Right ventricle myocardium superior (tissue), 1 donor: ENCODE measurements around the gene UTP18. TPM values are rescaled to one million over a fixed set of nuclear protein-coding genes. Genes with fewer than 3 reads are reported as not detected.
"Not testable (repeated sequence)": the region's sequence is repeated elsewhere in the genome, so short reads cannot be mapped to it uniquely, and the experiment has no call there.

Experiments
- ATAC-seq: fragments of 200-7000 bp; cut with Tn5 transposase; one replicate; pipeline ENCODE4 v1.9.1; 2020; ENCODE audit warnings: mild to moderate bottlenecking; ENCODE audit not compliant: poor library complexity
- DNase-seq: peaks from one replicate; pipeline ENCODE4 v3.0.0-alpha.2; 2020
- intact Hi-C: fragments of 100-400 bp; cut with DNase I; formaldehyde crosslinking; loops from one replicate; pipeline ENCODE4 v1.11.2; 2022
- total RNA-seq: library from RNA; stranded (reverse); fragmentation: NEBNext Ultra II Directional; extraction: Animal tissue kit (Norgen Biotek cat#: 25700); gene quantifications from one replicate; pipeline ENCODE4 v1.2.1, GENCODE V29; 2021
- donor health status: DM: no; HTN: yes; CAD: no; lungs with severe emphysema.

UTP18 gene
- total RNA-seq, 1 donor from 2014 or later, result 8.0 TPM

- ATAC-seq (no peak), DNase-seq (no peak)
- intact Hi-C loops, result no loop called here
These were observed 2.9 kb upstream of the UTP18 start for GRCh38 chr17:51257150-51258081.

GRCh38 chr17:51258756-51259563, 1.4 kb upstream of the UTP18 start:
- intact Hi-C loops, result no loop called here
- ATAC-seq (no peak), DNase-seq (no peak)

- ATAC-seq (peak; percentile 94), DNase-seq (peak; percentile 97)
- intact Hi-C loops, result no loop called here
These were observed 646 bp upstream of the UTP18 start, which contains the start of gene MBTD1 for GRCh38 chr17:51259564-51260236. Gene MBTD1 (minus strand): TSS chr17:51260049. CDS start chr17:51225161, 34,888 bp downstream.

- ATAC-seq, result no peak
- intact Hi-C loops, result no loop called here
- peak; percentile 79 for DNase-seq
These were observed 948 bp downstream of the UTP18 start for GRCh38 chr17:51261024-51261963.

GRCh38 chr17:51263006-51263405, 2.7 kb downstream of the UTP18 start:
- DNase-seq (no peak), ATAC-seq (no peak)
- intact Hi-C loops, result no loop called here

- DNase-seq, intact Hi-C loops, ATAC-seq: not testable (repeated sequence)
These were observed 4.1 kb downstream of the UTP18 start for GRCh38 chr17:51264466-51264865.

- no peak for ATAC-seq
- intact Hi-C loops, result no loop called here
- DNase-seq, result no peak
These were observed 9.6 kb downstream of the UTP18 start for GRCh38 chr17:51269991-51270390.

- ATAC-seq (no peak), DNase-seq (no peak)
- intact Hi-C loops, result no loop called here
These were observed 10.3 kb downstream of the UTP18 start for GRCh38 chr17:51270636-51271035.

- no peak for ATAC-seq
- no peak for DNase-seq
- intact Hi-C loops, result no loop called here
These were observed 12.5 kb downstream of the UTP18 start for GRCh38 chr17:51272812-51273211.

- intact Hi-C loops, result no loop called here
- ATAC-seq (no peak), DNase-seq (no peak)
These were observed 15.0 kb downstream of the UTP18 start for GRCh38 chr17:51275381-51275780.

GRCh38 chr17:51279183-51279582, 18.8 kb downstream of the UTP18 start:
- DNase-seq, result no peak
- no peak for ATAC-seq
- intact Hi-C loops, result no loop called here

GRCh38 chr17:51287412-51287811, 27.1 kb downstream of the UTP18 start:
- ATAC-seq (no peak), DNase-seq (no peak)
- intact Hi-C loops, result no loop called here

- no peak for ATAC-seq
- DNase-seq, result no peak
- intact Hi-C loops, result no loop called here
These were observed 29.4 kb downstream of the UTP18 start for GRCh38 chr17:51289696-51290111.

- DNase-seq, intact Hi-C loops, ATAC-seq: not testable (repeated sequence)
These were observed 34.0 kb downstream of the UTP18 start for GRCh38 chr17:51294338-51294737.

GRCh38 chr17:51298508-51299371, 38.4 kb downstream of the UTP18 start:
- no peak for DNase-seq
- intact Hi-C loops, result no loop called here
- ATAC-seq, result no peak

GRCh38 chr17:51299859-51300258, 39.5 kb downstream of the UTP18 start:
- intact Hi-C loops, result no loop called here
- ATAC-seq (no peak), DNase-seq (no peak)

GRCh38 chr17:51305182-51305581, 44.8 kb downstream of the UTP18 start:
- DNase-seq (no peak), ATAC-seq (no peak)
- intact Hi-C loops, result no loop called here
